ENCODE results near the gene DOC2B. TPM values are rescaled to one million over a fixed set of nuclear protein-coding genes. Genes with fewer than 3 reads are reported as not detected.
"Not testable (repeated sequence)": the region's sequence is repeated elsewhere in the genome, so short reads cannot be mapped to it uniquely, and the experiment has no call there.

Gene DOC2B
- total RNA-seq, 1 experiment from 2014 or later, result not detected

- DNase-seq (ENCODE audit: low read depth), result no peak
Observed at GRCh38 chr17:193426-193810, 12.0 kb upstream of the DOC2B start.

DNA sequence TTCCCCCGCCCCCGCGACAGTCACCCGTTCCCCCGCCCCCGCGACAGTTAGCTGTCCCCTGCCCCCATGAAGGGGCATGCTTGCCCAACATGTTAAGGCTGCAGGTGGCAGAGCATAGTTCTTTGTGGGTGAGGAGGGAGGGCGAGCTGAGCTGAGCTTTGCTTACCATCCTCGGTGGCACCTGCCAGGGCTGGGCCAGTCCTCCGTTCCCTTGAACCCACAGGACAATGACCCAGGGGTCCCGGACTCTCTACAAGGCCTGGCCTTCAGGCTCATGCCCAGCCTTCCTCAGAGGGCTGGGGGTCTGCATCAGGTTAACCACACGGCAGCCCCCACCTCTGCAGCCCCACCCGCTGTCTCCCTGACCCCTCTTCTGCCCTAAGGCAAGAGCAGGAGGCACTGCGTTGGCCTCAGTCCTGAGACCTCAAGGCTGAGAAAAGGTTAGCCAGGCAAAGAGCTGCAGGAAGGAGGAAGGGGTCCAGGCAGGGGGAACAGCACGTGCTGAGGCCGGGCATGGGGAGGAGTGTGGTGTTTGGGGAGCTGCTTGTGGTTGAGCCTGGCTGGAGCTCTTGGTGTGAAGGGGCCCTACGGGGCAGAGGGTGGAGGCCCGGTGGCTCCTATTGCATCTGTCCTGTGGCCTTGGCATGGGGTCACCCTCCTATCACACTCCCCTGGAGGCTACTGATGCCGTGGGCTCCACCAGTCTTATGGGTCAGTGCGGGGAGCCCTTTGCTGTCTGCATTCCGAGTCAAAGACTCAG, 11.4 kb upstream of the DOC2B start:
- DNase-seq (ENCODE audit: low read depth), result no peak

DNA sequence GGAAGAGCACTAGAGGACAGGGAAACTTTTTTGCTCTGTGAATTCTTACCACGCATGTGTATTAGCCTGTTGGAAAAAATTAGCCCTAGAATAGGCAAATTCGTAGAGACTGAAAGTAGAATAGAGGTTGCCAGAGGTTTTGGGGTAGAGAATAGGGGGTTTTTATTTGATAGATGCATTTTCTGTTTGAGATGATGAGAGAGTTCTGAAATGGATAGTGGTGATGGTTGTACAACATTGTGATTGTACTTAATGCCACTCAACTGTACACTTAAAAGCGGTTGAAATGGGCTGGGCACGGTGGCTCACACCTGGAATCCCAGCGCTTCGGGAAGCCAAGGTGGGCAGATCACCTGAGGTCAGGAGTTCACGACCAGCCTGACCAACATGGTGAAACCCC, 8.0 kb upstream of the DOC2B start:
- no peak for DNase-seq (ENCODE audit: low read depth)

DNA sequence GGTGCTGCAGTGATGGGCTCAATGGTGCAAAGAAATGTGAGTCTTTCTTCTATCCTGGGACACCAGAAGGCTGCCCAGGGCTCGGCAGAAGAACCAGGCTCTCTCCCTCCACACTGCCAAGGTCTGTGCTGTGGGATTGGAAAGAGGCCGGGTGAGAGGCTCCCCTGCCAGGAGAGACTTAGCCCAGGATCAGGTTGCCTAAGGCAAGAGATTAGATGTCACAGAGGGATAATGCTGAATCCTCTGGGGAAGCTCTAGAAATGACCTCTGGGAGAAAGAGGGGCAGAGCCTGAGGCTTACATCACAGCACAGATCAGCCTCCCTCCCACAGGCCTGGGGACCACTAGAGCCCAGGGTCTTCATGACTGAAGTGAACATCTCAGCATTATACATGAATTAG, 5.7 kb upstream of the DOC2B start:
- DNase-seq (ENCODE audit: low read depth), result no peak

GRCh38 chr17:185445-186138, 4.1 kb upstream of the DOC2B start:
- DNase-seq (ENCODE audit: low read depth), result no peak

- peak; percentile 23 for DNase-seq (ENCODE audit: low read depth)
Observed at GRCh38 chr17:183021-183420, 1.6 kb upstream of the DOC2B start.

DNA sequence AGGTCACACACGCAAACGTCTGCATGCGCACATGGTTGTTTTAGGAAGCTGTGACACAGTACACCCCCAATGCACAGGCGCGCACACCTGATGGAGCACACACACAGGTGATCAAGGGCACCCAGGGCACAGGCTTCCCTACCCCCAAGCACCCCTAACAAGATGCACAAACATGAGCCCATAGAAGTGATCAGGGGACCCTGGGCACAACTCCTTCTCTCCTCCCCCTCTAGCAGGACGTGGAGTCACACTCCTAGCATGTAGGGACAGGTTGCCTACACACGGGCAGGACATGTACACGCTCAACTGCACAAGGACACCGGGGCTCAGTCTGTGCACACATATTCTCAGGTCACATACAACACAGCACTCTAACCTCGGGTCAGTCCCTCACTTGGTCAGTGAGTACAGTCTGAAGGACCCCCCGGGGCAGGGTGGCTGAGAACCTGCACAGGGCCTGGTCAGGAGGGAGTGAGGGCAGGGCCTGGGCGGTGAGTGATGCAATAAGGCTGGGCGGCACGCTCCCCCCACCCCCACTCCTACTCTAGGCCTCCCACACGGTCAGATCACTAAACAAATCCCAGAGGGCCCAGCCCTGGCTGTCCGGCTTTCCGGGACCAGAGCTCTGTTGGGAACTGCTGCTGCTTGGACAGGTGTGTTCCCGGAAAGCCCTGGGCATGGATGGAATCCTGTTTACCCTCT, 751 bp upstream of the DOC2B start:
- no peak for DNase-seq (ENCODE audit: low read depth)

DNA sequence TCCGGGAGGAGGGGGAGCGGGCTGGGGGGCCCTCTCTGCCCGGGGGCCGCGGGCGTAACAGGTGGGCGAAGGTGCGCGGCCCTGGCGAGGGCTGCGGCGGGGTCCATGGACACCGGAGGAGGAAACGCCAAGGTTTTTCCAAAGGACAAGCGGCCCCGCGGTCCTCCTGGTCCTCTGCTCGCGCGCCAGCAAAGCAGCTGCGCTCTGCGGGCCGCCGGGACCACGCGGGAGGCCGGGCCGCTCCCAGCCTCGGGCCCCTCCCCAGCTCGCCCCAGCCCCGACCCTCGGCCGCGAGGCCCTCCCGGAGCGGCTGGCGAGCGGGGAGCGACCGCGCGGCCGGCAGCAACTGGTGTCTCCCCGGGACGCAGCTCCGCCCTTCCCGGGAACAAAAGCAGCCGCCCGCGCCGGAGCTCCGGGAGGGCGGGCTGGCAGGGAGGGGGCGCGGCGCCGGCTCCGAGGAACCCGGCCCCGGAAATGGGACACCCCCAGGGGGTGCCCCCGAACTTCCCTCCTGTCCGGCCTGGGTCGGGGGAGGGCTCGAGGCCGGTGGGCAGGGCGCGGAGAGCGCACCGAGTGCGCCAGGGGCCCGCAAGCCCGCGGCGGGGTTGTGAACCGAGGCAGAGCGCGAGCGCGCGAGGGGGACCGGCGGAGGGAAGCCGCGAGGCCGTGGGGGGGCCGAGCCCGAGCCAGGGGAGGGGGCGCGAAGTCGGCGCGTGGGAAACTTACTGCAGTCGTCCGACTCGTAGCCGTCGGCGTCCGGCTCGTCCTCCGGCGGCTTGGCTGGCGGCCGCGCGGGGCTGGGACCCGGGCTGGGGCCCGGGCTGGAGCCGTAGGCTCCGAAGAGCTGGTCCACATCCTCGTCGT, 837 bp downstream of the DOC2B start:
- no peak for DNase-seq (ENCODE audit: low read depth)

DNA sequence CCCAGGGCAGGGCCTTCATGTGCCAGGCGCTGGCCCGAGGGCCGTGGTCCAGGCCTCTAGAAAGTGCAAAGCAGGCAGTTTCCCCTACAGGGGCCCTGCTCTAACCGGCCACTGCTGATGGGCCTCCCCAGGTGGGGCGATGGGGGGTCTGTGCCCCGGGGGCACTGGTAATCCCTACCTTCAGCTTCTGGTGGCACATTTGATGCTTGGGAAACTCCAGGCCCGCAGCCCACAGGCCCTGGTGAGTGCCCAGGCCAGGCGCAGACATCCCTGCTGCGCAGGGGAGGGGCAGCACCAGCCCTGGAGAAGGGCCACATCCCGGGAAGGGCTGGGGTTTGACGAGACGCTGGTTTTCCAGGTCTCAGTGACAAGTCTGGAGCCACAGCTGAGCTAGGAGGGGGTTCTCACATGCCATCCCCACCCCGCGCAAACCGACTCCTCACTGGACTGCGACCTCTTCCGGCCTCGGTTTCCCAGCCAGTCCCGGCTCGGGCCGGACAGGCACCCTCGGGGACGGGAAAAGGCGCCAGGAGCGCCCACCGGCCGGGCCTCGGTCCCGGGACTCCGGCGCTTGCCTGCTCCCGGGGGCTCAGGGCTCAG, 1.6 kb downstream of the DOC2B start:
- no peak for DNase-seq (ENCODE audit: low read depth)

GRCh38 chr17:179066-179432, 2.4 kb downstream of the DOC2B start:
- DNase-seq (ENCODE audit: low read depth), result no peak

DNA sequence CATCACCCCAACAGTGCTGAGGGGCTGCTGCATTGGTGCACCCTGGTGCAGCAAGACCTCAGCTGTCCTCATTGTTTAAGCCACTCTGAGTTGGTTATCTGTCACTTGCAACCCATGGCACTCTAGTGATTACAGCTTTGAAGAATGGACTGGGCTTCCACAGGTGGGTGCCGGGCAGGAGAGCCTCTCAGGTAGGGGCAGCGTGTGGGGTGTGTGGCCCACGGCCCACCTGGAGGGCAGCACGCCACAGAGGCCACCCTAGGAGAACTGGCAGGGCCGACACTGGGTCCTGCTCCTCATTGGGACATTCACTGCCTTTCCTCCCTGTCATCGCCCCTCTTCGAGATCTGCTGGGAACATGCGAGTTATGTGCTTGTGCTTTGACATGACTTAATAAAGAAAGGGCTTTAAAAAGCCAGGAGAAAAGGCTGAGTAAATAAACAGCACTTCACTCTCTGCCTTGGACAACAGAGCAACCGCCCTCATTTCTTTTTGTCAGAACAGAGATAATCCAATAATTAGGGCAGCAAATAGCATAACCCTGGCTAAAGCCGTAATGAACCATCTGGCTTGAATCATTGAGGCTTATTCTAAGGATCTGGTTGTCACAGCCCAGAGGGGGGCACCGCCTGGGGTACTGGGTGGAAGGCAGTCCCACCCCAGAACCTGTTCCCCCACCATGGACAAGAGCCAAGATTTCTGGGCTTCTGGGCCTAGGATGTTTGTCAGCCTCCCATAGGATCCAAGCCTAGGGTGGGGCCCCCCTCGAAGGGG, 3.0 kb downstream of the DOC2B start:
- no peak for DNase-seq (ENCODE audit: low read depth)

DNA sequence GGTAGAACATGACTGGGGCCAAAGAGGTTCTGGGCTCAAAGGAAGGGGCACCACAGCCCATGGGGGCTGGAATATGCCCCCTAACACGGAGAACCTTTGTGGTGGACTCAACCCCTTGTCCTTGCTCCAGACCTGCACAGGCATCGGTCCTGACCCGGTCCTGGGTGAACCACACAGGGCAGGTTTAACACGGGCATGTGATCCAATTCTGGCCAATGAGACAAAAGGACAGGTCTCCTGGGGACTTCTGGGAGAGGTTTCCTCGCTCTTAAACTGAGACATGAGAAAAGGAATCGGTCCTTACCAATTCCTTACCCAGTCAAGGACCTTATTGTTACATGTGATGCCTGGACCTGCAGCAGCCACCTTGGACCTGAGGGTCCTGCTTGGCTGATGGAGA, 3.7 kb downstream of the DOC2B start:
- DNase-seq (ENCODE audit: low read depth), result no peak

DNA sequence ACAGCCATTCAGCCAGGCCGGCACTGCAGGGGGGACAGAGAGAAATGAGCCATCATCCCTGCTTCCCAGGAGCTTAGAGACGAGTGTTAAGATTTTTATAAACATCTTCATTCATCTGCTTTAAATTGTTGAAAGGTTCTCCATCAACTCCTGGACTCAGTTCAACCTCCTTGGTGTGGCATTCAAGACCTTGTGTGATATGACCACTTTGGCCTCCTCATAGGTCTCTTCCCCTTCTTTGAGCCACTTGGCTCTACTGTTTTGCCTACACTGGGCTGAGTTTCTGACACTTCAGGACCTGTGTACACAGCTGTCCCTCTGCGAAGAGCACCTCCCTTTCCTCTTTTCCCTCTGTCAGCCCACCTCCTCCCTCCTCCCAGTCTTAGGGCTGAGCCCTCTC, 4.3 kb downstream of the DOC2B start:
- DNase-seq (ENCODE audit: low read depth), result no peak

DNA sequence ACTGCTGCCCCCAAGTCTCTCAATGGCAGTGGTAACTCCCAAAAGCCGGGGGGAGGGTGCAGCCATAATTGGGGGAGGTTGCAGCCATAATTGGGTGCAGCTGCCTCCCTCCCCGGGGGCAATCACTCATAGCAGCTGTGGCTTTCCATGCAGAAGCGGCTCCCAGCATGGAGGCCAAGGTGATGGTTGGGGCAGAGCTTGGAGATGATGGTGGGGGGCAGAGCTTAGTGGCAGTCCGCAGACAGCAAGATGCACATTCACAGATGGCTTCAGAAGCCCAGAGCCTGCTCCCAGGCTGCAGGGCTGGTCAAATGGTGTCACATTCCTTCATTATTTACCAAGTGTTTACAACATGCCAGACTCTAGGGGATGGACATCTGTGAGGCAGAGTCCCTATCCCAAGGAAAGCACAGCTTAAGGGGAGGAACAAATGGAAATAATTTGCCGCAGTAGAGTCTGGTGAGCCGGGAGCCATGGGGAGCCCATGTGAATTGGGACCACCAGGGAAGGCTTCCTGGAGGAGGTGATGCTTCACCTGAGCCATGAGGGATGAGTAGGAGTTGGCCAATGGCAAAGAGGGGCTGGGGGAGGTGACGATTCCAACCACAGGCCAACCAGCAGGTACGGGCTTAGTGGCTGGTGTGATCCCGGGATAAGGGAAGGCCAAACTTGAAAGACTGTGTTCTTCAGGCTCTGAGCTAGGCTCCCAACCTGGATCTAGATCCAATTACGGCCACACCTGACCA, 8.1 kb downstream of the DOC2B start:
- DNase-seq (ENCODE audit: low read depth), result no peak

DNA sequence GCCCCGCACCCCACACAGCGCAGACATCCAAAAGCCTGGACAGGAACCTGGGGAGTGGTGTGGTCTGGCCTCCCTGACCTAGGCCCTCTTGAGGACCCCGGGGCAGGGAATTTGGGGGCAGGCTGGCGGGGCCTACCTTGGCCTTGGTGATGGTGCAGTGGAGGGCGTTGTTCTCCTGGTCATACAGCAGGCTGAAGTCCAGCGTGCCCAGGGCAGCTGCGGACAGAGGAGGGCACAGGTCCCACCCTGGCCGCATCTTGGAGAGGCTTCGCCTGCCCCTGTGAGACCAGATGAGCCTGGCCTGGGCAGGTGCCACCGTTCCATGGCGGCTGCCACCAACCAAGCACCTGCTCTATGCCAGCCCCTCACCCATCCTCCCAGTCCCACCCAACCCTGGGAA, 9.0 kb downstream of the DOC2B start:
- no peak for DNase-seq (ENCODE audit: low read depth)

DNA sequence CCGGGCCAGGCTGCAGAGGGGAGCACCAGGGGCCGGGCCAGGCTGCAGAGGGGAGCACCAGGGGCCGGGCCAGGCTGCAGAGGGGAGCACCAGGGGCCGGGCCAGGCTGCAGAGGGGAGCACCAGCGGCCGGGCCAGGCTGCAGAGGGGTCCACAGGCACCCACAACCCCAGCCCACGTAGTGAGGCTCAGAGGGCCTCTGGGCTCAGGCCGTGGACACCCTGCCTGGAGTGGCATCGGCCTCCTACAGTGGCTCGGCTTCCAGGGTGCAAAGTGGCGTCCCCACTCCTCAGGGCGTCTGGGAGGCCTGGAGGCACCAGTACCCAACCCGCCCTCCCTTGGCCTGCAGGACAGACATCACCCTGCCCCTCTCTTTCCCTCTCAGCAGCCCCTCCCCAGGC, 9.6 kb downstream of the DOC2B start:
- no peak for DNase-seq (ENCODE audit: low read depth)

GRCh38 chr17:170130-170670, 11.2 kb downstream of the DOC2B start:
- no peak for DNase-seq (ENCODE audit: low read depth)

DNA sequence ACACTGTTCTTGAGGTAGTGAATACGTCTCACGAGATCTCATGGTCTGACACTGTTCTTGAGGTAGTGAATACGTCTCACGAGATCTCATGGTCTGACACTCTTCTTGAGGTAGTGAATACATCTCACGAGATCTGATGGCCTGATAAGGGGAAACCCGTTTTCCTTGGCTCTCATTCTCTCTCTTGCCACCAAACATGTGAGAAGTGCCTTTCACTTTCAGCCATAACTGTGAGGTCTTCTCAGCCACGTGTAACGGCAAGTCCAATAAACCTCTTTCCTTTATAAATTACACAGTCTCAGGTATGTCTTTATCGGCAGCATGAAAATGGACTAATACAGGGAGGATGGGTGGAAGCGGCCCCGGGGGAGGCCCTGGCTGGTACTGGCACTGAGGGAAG, 12.8 kb downstream of the DOC2B start:
- DNase-seq (ENCODE audit: low read depth), result not testable (repeated sequence)

GRCh38 chr17:165939-166338, 15.5 kb downstream of the DOC2B start:
- no peak for DNase-seq (ENCODE audit: low read depth)
